Cardiac fibroblast (primary cell): Measurements from ENCODE around the gene HINT1.

ENCODE experiments used
- DNase-seq, 2 donors: peaks; one replicate each; pipeline versions ENCODE4 v3.0.0 to v3.0.0-alpha.2; 2010; ENCODE audit warnings: low read depth in 2 of 2
- H3K4me3 ChIP-seq, 2 donors: replicated peaks in 1 of 2; 1 replicate in 1 of 2; 2 replicates in 1 of 2; pipeline ENCODE4 v1.5.1; 2011; ENCODE audit warnings: low read depth in 2 of 2, low read length in 2 of 2, mild to moderate bottlenecking in 2 of 2, moderate library complexity in 1 of 2
- TF ChIP-seq, protein P1 (sequence below): IDR thresholded peaks from one replicate; pipeline ENCODE4 v1.5.1; 2011; ENCODE audit warnings: low read depth, mild to moderate bottlenecking, low read length, inconsistent platforms

The HINT1 gene

DNA sequence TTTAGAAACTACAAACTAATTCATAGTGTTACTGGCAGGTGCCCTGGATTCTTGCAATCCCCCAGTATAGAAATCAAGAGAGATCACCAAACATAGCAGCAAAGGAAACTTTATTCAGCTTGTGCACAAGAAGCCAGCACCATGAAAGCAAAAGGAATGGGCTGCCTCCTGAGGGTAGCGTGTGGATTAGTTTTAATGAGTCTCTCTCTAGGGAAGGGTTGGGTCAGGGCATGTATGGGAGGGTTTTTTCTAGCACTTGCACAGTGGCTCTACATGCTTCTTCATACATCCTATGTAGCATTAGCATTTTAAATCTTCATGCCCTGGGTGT lies 44.1 kb upstream of the HINT1 start:
- H3K4me3 ChIP-seq: no peak overlapping the region
- TF ChIP-seq, protein P1, sequence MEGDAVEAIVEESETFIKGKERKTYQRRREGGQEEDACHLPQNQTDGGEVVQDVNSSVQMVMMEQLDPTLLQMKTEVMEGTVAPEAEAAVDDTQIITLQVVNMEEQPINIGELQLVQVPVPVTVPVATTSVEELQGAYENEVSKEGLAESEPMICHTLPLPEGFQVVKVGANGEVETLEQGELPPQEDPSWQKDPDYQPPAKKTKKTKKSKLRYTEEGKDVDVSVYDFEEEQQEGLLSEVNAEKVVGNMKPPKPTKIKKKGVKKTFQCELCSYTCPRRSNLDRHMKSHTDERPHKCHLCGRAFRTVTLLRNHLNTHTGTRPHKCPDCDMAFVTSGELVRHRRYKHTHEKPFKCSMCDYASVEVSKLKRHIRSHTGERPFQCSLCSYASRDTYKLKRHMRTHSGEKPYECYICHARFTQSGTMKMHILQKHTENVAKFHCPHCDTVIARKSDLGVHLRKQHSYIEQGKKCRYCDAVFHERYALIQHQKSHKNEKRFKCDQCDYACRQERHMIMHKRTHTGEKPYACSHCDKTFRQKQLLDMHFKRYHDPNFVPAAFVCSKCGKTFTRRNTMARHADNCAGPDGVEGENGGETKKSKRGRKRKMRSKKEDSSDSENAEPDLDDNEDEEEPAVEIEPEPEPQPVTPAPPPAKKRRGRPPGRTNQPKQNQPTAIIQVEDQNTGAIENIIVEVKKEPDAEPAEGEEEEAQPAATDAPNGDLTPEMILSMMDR: no peak
- DNase-seq: no peak

DNA sequence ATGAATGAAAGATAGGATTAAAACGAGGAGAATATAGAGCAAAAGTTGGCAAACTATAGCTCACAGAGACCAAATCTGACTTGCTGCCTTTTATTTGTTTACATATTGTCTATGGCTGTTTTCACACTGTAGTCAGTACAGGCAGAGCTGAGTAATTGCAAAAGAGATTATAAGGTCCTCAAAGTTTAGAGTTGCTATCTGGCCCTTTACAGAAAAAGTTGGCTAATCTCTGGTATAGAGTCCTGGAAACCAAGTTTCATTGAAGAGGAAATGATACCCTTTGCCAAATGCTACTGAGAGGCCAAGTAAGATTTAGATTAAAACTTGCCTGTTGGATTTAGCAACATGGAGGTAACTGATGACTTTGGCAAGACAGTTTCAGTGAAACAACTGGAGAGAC lies 41.7 kb upstream of the HINT1 start:
- H3K4me3 ChIP-seq: no peak overlapping the region
- TF ChIP-seq, protein P1: no peak
- DNase-seq: no peak

DNA sequence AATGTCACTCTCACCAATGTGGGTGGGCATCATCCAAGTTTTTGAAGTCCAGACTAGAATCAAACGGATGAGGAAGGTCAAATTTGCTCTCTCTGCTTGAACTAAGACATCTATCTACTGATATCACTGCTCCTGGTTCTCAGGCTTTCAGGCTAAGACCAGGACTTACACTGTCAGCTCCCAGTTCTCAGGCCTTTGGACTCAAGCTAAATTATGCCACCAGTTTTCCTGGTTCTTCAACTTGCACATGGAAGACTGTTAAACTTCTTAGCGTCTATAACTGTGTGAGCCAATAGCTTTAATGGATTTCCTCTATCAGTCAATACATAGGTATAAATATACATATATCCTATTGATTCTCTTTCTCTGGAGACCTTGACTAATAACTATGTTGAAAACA lies 41.0 kb upstream of the HINT1 start:
- no peak for DNase-seq
- no peak overlapping the region for H3K4me3 ChIP-seq
- TF ChIP-seq, protein P1: no peak

DNA sequence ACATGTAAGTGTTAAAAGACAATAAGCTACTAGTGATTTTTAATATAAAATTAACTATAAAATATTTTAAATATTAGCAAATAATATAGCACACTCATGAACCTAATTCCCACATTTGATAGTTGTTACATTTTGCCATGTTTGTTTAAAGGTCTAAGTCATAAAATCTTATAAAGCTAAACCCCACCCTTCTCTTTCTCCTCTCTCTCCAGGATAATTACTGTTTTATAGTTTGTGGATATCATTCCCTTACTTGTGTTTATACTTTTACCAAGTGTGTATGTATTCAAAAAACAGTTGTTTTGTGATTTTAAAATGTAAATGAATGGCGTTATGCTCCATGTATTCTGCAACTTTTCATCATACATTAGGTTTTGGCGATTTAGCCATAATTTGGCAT lies 39.9 kb upstream of the HINT1 start:
- no peak overlapping the region for H3K4me3 ChIP-seq
- TF ChIP-seq, protein P1: no peak
- no peak for DNase-seq

DNA sequence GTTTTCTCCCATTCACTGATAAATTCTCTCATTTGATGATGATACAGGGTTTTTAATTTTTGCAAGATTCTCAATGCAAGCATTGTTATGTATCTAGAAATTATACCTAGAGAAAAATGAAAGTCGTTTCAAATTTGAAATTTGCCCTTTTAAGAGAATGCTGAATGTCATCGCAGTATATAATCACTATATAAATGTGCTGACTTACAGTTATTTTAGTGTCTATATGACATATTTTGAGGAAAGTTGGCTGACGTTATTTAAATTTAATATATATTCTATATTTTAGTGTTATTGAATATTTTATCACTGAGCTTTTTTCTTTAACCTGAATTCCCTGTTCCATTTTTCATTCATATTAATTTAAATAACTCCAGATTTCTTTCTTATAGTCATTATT lies 35.5 kb upstream of the HINT1 start:
- DNase-seq: no peak
- H3K4me3 ChIP-seq: no peak overlapping the region
- TF ChIP-seq, protein P1: no peak

DNA sequence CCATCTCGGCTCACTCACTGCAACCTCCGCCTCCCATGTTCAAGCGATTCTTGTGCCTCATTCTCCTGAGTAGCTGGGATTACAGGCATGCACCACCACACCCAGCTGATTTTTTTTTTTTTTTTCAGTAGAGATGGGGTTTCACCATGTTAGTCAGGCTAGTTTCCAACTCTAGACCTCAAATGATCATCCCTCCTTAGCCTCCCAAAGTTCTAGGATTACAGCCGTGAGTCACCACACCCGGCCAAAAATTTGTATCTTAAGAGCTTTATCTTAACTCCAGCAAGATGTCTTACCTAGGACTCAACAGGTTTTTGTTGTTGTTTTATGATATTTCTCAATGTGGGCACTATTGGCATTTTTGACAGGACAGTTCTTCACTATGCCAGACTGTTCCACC lies 33.6 kb upstream of the HINT1 start:
- peak in 1 of 2 donors; percentile 31 for DNase-seq

DNA sequence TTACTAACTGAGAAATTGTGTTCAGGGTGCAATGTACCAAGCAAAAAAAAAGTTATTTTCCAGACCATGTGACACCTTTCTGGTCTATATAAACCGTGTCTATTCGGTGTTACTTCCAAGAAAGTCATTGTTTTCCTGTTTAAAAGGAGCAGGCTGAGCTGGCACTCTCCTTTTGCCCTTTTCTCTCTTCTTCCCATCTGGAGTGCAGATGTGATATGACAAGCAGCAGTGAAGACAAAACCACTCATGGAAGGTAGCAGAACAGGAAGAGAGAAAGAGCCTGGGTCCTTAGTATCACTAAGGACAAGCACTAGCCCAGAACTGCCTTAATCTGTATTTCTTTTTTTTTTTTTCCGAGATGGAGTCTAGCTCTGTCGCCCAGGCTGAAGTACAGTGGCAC lies 31.3 kb upstream of the HINT1 start:
- no peak for DNase-seq

More for the DNA sequence above, 33.6 kb upstream of the HINT1 start:
- no peak overlapping the region for H3K4me3 ChIP-seq
- TF ChIP-seq, protein P1: no peak

More for the DNA sequence above, 31.3 kb upstream of the HINT1 start:
- no peak overlapping the region for H3K4me3 ChIP-seq
- TF ChIP-seq, protein P1: no peak
